PFSK-1 (cell line): Measurements from ENCODE around the gene FBLN2.

Experiments
- POLR2AphosphoS5 ChIP-seq: IDR thresholded peaks from 2 replicates; pipeline ENCODE4 v1.6.1; 2012; ENCODE audit warnings: low read depth, mild to moderate bottlenecking, control low read depth, low read length, moderate library complexity
- REST ChIP-seq, 2 experiments: IDR thresholded peaks; 2 replicates each; pipeline versions ENCODE4 v1.6.1 to v1.8.0; 2011 to 2012; ENCODE audit warnings: low read depth in 2 of 2, low read length in 2 of 2, control low read depth in 1 of 2, inconsistent platforms in 1 of 2, mild to moderate bottlenecking in 1 of 2, moderate library complexity in 1 of 2; ENCODE audit not compliant: insufficient read depth in 1 of 2
- SIN3A ChIP-seq: IDR thresholded peaks from 2 replicates; pipeline ENCODE4 v1.6.1; 2012; ENCODE audit warnings: mild to moderate bottlenecking, low read length, moderate library complexity, borderline replicate concordance; ENCODE audit not compliant: insufficient read depth
- TAF1 ChIP-seq: IDR thresholded peaks from 2 replicates; pipeline ENCODE4 v1.6.1; 2012; ENCODE audit warnings: low read length, control low read depth, borderline replicate concordance; ENCODE audit not compliant: insufficient read depth

- TF ChIP-seq TAF1 (no peak), POLR2AphosphoS5 (no peak), REST (IDR thresholded peaks at IDR 0.05; ENCODE audit: insufficient read depth in 1 of 2, low read depth in 2 of 2, low read length in 2 of 2) (no peak), SIN3A (no peak)
Observed at GRCh38 chr3:13546667-13547171, 2.2 kb upstream of the FBLN2 start.
